ENCODE results near the gene SNTG2. TPM values are rescaled to one million over a fixed set of nuclear protein-coding genes. Genes with fewer than 3 reads are reported as not detected.

SNTG2 gene
- total and polyA plus RNA-seq, 2 of the 13 experiments (the other 11 are each of a cell fraction or from before 2014, with no cell fraction given): not detected

GRCh38 chr2:951224-952006 is 766 bp downstream of the SNTG2 start:
- Histone ChIP-seq H3K9ac (ENCODE audit: insufficient read depth, low read depth, low read length) (no peak overlapping the region), H3K4me1 (ENCODE audit: insufficient read depth, low read length) (peaks cover 9% of the 10 kb centered on the region), H4K20me1 (ENCODE audit: insufficient read depth, low read length) (no peaks in the 10 kb centered on the region), H3K4me3 (replicated peaks in 1 of 3; ENCODE audit: insufficient read depth in 1 of 3, low read depth in 2 of 3, low read length in 3 of 3) (no peak overlapping the region), H2AFZ (ENCODE audit: low read length) (no peak overlapping the region), H3K9me3 (ENCODE audit: low read length) (no peaks in the 10 kb centered on the region), H3K27me3 (ENCODE audit: control insufficient read depth in 1 of 2, insufficient read depth in 2 of 2, low read length in 2 of 2) (peaks cover 2 to 24% of the 10 kb centered on the region in 2 experiments; a peak in 3 of 5 replicates), H3K79me2 (ENCODE audit: insufficient read depth, low read length) (no peaks in the 10 kb centered on the region), H3K27ac (ENCODE audit: extremely low read length, insufficient read depth, low read length) (no peak overlapping the region), H3K36me3 (replicated peaks in 1 of 2; ENCODE audit: control insufficient read depth in 1 of 2, insufficient read depth in 2 of 2, low read length in 2 of 2) (no peaks in the 10 kb centered on the region), H3K4me2 (ENCODE audit: low read depth, low read length) (no peak overlapping the region)
- DNase-seq (ENCODE audit: low spot score) (no peak), FAIRE-seq (no peak), ATAC-seq (no peak)
- WGBS (ENCODE audit: low lambda C conversion rate): 51% methylated on average over 31 of the region's 34 CpGs
- BruUV-seq (replicated peaks): no TSS peak
- CTCF ChIA-PET (ENCODE audit: low intra/inter-chr PET ratio, low total read pairs): no interaction called here
- intact Hi-C loops (cut with micrococcal nuclease; ENCODE audit: unreplicated experiment): no loop called here
- in situ Hi-C loops (cut with HindIII; ENCODE audit: extremely low pct_ligation_motif_present, low pct_unique_long_range_greater_than_20kb): no loop called here
- POLR2A ChIA-PET: no interaction called here
- no peak for TF ChIP-seq MZF1 (CRISPR knock-in tag; IDR thresholded peaks at IDR 0.05; ENCODE audit: borderline replicate concordance)
- no peak for TF ChIP-seq ZBTB38 (CRISPR knock-in tag; IDR thresholded peaks at IDR 0.05)
- no peak for TF ChIP-seq ZNF17 (CRISPR knock-in tag; IDR thresholded peaks at IDR 0.05)
- no peak for TF ChIP-seq ARID5B (CRISPR knock-in tag; IDR thresholded peaks at IDR 0.05)
- TF ChIP-seq ZNF605 (CRISPR knock-in tag; IDR thresholded peaks at IDR 0.05): no peak
- TF ChIP-seq RFX3 (CRISPR knock-in tag; IDR thresholded peaks at IDR 0.05): no peak
- no peak for TF ChIP-seq TBL1XR1 (IDR thresholded peaks at IDR 0.05; ENCODE audit: borderline replicate concordance, low read length, partially characterized antibody)
- no peak for TF ChIP-seq ZFP36L2 (CRISPR knock-in tag; IDR thresholded peaks at IDR 0.05)
- TF ChIP-seq AKAP8 (CRISPR knock-in tag; IDR thresholded peaks at IDR 0.05): no peak
- no peak for TF ChIP-seq SIN3B (IDR thresholded peaks at IDR 0.05; ENCODE audit: low read length)
- no peak for TF ChIP-seq ASH2L (IDR thresholded peaks at IDR 0.05; ENCODE audit: insufficient read length, low read depth, low read length)
- TF ChIP-seq ZFP90 (CRISPR knock-in tag; IDR thresholded peaks at IDR 0.05; ENCODE audit: borderline replicate concordance): no peak
- TF ChIP-seq CREB1 (IDR thresholded peaks at IDR 0.05): no peak
- no peak for TF ChIP-seq CREB1 (CRISPR knock-in tag; IDR thresholded peaks at IDR 0.05)
- no peak for TF ChIP-seq HHEX (CRISPR knock-in tag; IDR thresholded peaks at IDR 0.05)
- TF ChIP-seq AHR (CRISPR knock-in tag; IDR thresholded peaks at IDR 0.05): no peak
- TF ChIP-seq ZNF770 (CRISPR knock-in tag; IDR thresholded peaks at IDR 0.05): no peak
- no peak for TF ChIP-seq FOXP4 (CRISPR knock-in tag; IDR thresholded peaks at IDR 0.05)
- no peak for TF ChIP-seq ZNF598 (CRISPR knock-in tag; IDR thresholded peaks at IDR 0.05; ENCODE audit: borderline replicate concordance)
